Vagina (tissue), 2 donors: ENCODE data around the gene FAM20B. TPM values are rescaled to one million over a fixed set of nuclear protein-coding genes. Genes with fewer than 3 reads are reported as not detected.
A peak's percentile ranks its signal among the peaks of the same experiment; 100 is the strongest.

Experiments used
- DNase-seq, 2 donors: peaks; one replicate each; pipeline ENCODE4 v3.0.0-alpha.2; 2017; ENCODE audit errors: extremely low spot score in 2 of 2
- H3K27ac ChIP-seq: fragments of 200-600 bp; sonication (generic); one replicate; pipeline ENCODE4 v1.5.1; 2019
- H3K27me3 ChIP-seq: fragments of 200-600 bp; sonication (generic); one replicate; pipeline ENCODE4 v1.5.1; 2019
- H3K36me3 ChIP-seq, 2 donors: fragments of 200-600 bp; sonication (generic); one replicate each; pipeline ENCODE4 v1.5.1; 2017 to 2019
- H3K4me1 ChIP-seq: fragments of 200-600 bp; sonication (generic); one replicate; pipeline ENCODE4 v1.5.1; 2019
- H3K4me3 ChIP-seq, 2 donors: fragments of 200-600 bp; sonication (generic); 1 replicate in 1 of 2; 2 replicates in 1 of 2; pipeline ENCODE4 v1.5.1; 2016 to 2019
- H3K9me3 ChIP-seq: fragments of 200-600 bp; sonication (generic); one replicate; pipeline ENCODE4 v1.5.1; 2019
- POLR2A ChIP-seq, 2 donors: fragments of 450-650 bp; IDR thresholded peaks; one replicate each; pipeline ENCODE4 v1.6.1; 2017; ENCODE audit warnings: antibody characterized with exemption in 2 of 2, mild to moderate bottlenecking in 2 of 2, moderate library complexity in 2 of 2
- POLR2AphosphoS5 ChIP-seq, 2 donors: sonication (generic); formaldehyde crosslinking; IDR thresholded peaks; one replicate each; pipeline ENCODE4 v1.9.0; 2017; ENCODE audit warnings: antibody characterized with exemption in 2 of 2, mild to moderate bottlenecking in 2 of 2, low read depth in 1 of 2; ENCODE audit not compliant: insufficient read depth in 1 of 2
- intact Hi-C: fragments of 100-400 bp; cut with DNase I; formaldehyde crosslinking; loops from one replicate; pipeline ENCODE4 v1.15.1; 2023
- total RNA-seq: library from RNA; depleted of rRNA; stranded (reverse); fragments of >200 nt; gene quantifications from one replicate; pipeline ENCODE4 v1.2.3, GENCODE V29; 2016
- TF ChIP-seq, protein P1 (sequence below), 3 experiments: fragments of 450-650 bp in 2 of 3; fragments of 200-600 bp in 1 of 3; sonication (generic) in 1 of 3; IDR thresholded peaks; one replicate each; pipeline ENCODE4 v1.5.1; 2017 to 2019; ENCODE audit warnings: antibody characterized with exemption in 3 of 3, mild to moderate bottlenecking in 2 of 3, moderate library complexity in 2 of 3

The FAM20B gene
- total RNA-seq, 1 donor from 2014 or later: 19.4 TPM

- TF ChIP-seq POLR2A (IDR thresholded peaks at IDR 0.05) (no peak), POLR2AphosphoS5 (IDR thresholded peaks at IDR 0.05; ENCODE audit: insufficient read depth in 1 of 2, low read depth in 1 of 2) (no peak)
- TF ChIP-seq, protein P1, sequence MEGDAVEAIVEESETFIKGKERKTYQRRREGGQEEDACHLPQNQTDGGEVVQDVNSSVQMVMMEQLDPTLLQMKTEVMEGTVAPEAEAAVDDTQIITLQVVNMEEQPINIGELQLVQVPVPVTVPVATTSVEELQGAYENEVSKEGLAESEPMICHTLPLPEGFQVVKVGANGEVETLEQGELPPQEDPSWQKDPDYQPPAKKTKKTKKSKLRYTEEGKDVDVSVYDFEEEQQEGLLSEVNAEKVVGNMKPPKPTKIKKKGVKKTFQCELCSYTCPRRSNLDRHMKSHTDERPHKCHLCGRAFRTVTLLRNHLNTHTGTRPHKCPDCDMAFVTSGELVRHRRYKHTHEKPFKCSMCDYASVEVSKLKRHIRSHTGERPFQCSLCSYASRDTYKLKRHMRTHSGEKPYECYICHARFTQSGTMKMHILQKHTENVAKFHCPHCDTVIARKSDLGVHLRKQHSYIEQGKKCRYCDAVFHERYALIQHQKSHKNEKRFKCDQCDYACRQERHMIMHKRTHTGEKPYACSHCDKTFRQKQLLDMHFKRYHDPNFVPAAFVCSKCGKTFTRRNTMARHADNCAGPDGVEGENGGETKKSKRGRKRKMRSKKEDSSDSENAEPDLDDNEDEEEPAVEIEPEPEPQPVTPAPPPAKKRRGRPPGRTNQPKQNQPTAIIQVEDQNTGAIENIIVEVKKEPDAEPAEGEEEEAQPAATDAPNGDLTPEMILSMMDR (IDR thresholded peaks at IDR 0.05): no peak
- Histone ChIP-seq H3K9me3 (no peaks in the 10 kb centered on the region), H3K4me1 (peaks cover 24% of the 10 kb centered on the region), H3K36me3 (no peaks in the 10 kb centered on the region), H3K27me3 (no peaks in the 10 kb centered on the region), H3K4me3 (peak overlapping the region in 1 of 2 donors; percentile 11), H3K27ac (no peak overlapping the region)
- intact Hi-C loops: no loop called here
- DNase-seq: no peak
Observed at GRCh38 chr1:179021873-179022272, 3.8 kb upstream of the FAM20B start.

DNA sequence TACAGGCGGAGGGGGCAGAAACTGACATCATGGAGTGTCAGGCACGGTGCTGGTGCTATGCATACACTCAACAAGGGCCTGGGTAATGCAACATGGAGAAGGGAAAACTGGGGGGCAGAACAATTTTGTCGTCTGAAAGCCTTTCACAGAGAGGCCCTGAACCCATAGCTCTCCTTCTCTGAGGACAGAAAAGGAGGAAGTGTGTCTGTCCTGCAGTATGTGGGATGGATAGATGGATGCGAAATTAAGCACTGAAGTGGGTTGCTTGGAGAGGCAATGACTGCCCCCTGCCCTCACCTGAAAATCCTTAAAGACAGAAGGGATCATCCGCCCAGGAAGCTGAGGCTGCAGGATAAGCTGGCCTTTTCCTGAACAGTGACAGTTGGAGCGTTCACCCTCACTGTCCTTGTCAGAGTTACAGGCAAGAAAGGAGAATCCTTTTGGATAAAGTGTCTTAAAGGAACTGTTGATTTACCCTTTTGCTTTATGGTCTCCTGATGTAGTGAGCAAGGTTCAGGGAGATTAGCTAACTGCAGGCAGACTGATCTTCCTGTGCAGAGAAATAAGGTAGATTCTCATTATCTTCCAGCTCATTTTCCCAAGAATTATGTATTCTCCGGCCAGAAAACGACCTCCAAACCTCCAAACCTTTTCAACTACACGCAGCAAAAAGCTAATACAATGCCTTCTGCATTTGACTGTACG lies 1.6 kb upstream of the FAM20B start:
- H3K27ac ChIP-seq: no peak overlapping the region

GRCh38 chr1:179025975-179026812 lies 500 bp downstream of the FAM20B start:
- peaks cover 20% of the 10 kb centered on the region for H3K4me1 ChIP-seq
- no peaks in the 10 kb centered on the region for H3K27me3 ChIP-seq
- no peaks in the 10 kb centered on the region for H3K36me3 ChIP-seq
- H3K9me3 ChIP-seq: no peaks in the 10 kb centered on the region
- TF ChIP-seq POLR2AphosphoS5 (IDR thresholded peaks at IDR 0.05; ENCODE audit: insufficient read depth in 1 of 2, low read depth in 1 of 2) (peak in 1 of 2 donors; percentile 40), POLR2A (IDR thresholded peaks at IDR 0.05) (no peak)
- H3K4me3 ChIP-seq: peak overlapping the region; percentile 95 to 99
- H3K27ac ChIP-seq: peak overlapping the region; percentile 93
- DNase-seq: no peak
- intact Hi-C loops: no loop called here

More for the DNA sequence above, 1.6 kb upstream of the FAM20B start:
- H3K9me3 ChIP-seq: no peaks in the 10 kb centered on the region
- H3K27me3 ChIP-seq: no peaks in the 10 kb centered on the region
- intact Hi-C loops: no loop called here
- H3K36me3 ChIP-seq: no peaks in the 10 kb centered on the region
- no peak overlapping the region for H3K4me3 ChIP-seq
- no peak for TF ChIP-seq POLR2A (IDR thresholded peaks at IDR 0.05)
- TF ChIP-seq POLR2AphosphoS5 (IDR thresholded peaks at IDR 0.05; ENCODE audit: insufficient read depth in 1 of 2, low read depth in 1 of 2): no peak
- TF ChIP-seq, protein P1 (IDR thresholded peaks at IDR 0.05): no peak
- no peak for DNase-seq
- H3K4me1 ChIP-seq: peaks cover 20% of the 10 kb centered on the region

GRCh38 chr1:179026813-179027669 lies 1.3 kb downstream of the FAM20B start:
- peak overlapping the region; percentile 95 to 99 for H3K4me3 ChIP-seq
- no peaks in the 10 kb centered on the region for H3K9me3 ChIP-seq
- H3K4me1 ChIP-seq: peaks cover 20% of the 10 kb centered on the region
- no peak for DNase-seq
- TF ChIP-seq POLR2AphosphoS5 (IDR thresholded peaks at IDR 0.05; ENCODE audit: insufficient read depth in 1 of 2, low read depth in 1 of 2) (no peak), POLR2A (IDR thresholded peaks at IDR 0.05) (no peak)
- TF ChIP-seq, protein P1 (IDR thresholded peaks at IDR 0.05): no peak
- intact Hi-C loops: no loop called here
- no peaks in the 10 kb centered on the region for H3K36me3 ChIP-seq
- H3K27me3 ChIP-seq: no peaks in the 10 kb centered on the region
- peak overlapping the region; percentile 93 for H3K27ac ChIP-seq

GRCh38 chr1:179029321-179029759 lies 3.6 kb downstream of the FAM20B start:
- no peaks in the 10 kb centered on the region for H3K36me3 ChIP-seq
- H3K27me3 ChIP-seq: no peaks in the 10 kb centered on the region
- no peak for DNase-seq
- no peak overlapping the region for H3K27ac ChIP-seq
- H3K9me3 ChIP-seq: no peaks in the 10 kb centered on the region
- TF ChIP-seq POLR2AphosphoS5 (IDR thresholded peaks at IDR 0.05; ENCODE audit: insufficient read depth in 1 of 2, low read depth in 1 of 2): no peak
- TF ChIP-seq, protein P1 (IDR thresholded peaks at IDR 0.05): no peak
- no peak for TF ChIP-seq POLR2A (IDR thresholded peaks at IDR 0.05)
- intact Hi-C loops: no loop called here
- H3K4me3 ChIP-seq: no peak overlapping the region
- H3K4me1 ChIP-seq: peaks cover 33% of the 10 kb centered on the region
